ENCODE results near the gene AGBL4. TPM values are rescaled to one million over a fixed set of nuclear protein-coding genes. Genes with fewer than 3 reads are reported as not detected.

Gene AGBL4
- total and polyA plus RNA-seq, 10 donors: 0.05 to 1.8 (median 0.32) TPM; not detected in 1

DNA sequence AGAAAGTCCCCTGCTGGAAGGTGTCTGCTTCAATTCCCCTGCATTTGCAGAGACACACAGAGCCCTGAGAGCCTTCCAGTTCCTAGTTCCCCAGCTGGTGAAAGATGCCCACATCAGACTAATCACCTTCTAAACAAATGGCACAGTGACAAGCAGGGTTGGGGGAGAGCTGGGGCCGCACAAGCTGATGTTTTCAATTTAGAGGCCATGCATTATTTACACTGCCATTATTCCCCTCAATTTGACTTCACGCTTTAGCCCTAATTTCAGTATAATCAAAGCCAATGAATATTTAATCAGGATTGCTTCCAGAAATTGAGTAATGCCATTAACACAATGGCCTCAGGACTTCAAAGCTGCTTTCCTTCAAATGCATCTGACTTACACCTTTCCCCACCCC is 1328.6 kb downstream of the AGBL4 start:
- no peak overlapping the region for H3K27ac ChIP-seq
- no peak overlapping the region for H3K4me3 ChIP-seq
- H3K4me1 ChIP-seq: no peaks in the 10 kb centered on the region
- TF ChIP-seq POLR2AphosphoS5 (IDR thresholded peaks at IDR 0.05) (no peak), POLR2A (IDR thresholded peaks at IDR 0.05) (no peak)
- TF ChIP-seq, protein P1, sequence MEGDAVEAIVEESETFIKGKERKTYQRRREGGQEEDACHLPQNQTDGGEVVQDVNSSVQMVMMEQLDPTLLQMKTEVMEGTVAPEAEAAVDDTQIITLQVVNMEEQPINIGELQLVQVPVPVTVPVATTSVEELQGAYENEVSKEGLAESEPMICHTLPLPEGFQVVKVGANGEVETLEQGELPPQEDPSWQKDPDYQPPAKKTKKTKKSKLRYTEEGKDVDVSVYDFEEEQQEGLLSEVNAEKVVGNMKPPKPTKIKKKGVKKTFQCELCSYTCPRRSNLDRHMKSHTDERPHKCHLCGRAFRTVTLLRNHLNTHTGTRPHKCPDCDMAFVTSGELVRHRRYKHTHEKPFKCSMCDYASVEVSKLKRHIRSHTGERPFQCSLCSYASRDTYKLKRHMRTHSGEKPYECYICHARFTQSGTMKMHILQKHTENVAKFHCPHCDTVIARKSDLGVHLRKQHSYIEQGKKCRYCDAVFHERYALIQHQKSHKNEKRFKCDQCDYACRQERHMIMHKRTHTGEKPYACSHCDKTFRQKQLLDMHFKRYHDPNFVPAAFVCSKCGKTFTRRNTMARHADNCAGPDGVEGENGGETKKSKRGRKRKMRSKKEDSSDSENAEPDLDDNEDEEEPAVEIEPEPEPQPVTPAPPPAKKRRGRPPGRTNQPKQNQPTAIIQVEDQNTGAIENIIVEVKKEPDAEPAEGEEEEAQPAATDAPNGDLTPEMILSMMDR (IDR thresholded peaks at IDR 0.05 in 8 of 11, conservative IDR thresholded peaks at IDR 0.05 in 3 of 11): no peak
- WGBS, 5 donors: 87 to 94% (median 88%) methylated on average over 2 of the region's 2 CpGs
- intact Hi-C loops (cut with DNase I; ENCODE audit: low total_unique reads): no loop called here
- no peak for DNase-seq
- H3K9me3 ChIP-seq: no peaks in the 10 kb centered on the region
- H3K27me3 ChIP-seq (replicated peaks in 1 of 7): peaks cover 0 to 4% (median 0%) of the 10 kb centered on the region in 7 donors
- H3K36me3 ChIP-seq: no peaks in the 10 kb centered on the region

DNA sequence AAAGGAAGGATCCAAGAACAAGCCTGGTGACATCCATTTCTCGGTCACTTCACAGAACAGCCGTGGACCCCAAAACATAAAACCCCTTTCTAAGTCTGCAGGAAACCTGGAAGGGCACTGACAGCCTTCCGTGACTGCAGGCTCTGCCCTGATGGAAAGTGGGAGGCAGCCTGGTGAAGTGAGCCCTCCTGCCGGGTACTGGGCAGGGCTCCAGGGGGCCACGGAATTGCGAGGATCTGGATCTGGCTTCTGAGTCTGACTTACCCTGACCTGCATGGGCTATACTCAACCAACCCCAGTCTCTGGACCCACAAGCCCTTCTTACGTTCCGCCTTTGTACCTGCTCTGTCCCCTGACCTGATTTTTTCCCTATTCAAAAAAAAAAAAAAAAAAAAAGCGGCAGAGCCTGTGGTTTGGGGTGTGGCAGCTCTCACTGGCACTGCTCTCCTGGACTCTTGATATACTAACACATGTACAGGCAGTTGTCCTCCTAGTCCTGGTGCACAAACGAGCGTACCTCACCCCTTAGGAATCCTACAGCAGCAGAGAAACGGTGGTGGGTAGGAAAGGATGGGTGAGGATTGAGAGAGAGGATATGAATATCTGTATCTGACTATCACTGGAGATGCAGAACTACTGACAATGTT is 1330.0 kb downstream of the AGBL4 start:
- 84 to 89% (median 85%) methylated on average over 12 of the region's 12 CpGs for WGBS, 5 donors
- TF ChIP-seq POLR2A (IDR thresholded peaks at IDR 0.05) (no peak), POLR2AphosphoS5 (IDR thresholded peaks at IDR 0.05) (no peak)
- TF ChIP-seq, protein P1 (IDR thresholded peaks at IDR 0.05 in 8 of 11, conservative IDR thresholded peaks at IDR 0.05 in 3 of 11): no peak

DNA sequence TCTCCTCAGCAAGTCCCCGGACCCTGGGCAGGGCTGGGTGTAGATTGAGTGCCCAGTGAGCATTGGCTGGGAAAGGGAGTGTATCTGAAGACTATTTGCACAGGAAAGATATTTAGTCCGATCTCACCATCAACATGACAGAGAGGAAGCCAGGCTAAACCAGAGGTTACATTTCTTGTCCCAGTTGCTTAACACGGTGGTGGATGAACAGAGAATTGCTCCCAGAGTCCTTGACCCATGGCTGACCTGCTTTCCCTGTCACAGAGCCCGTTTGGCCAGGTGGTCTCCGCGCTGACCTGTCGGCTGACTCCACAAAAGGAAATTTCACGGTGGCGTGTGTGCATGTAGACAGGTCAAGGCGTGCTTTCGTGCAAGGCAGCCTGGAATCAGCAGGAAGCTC is 1330.6 kb downstream of the AGBL4 start:
- TF ChIP-seq POLR2A (IDR thresholded peaks at IDR 0.05) (no peak), POLR2AphosphoS5 (IDR thresholded peaks at IDR 0.05) (no peak)
- TF ChIP-seq, protein P1 (IDR thresholded peaks at IDR 0.05 in 8 of 11, conservative IDR thresholded peaks at IDR 0.05 in 3 of 11): no peak
- H3K9me3 ChIP-seq: no peaks in the 10 kb centered on the region
- no peak overlapping the region for H3K4me3 ChIP-seq
- intact Hi-C loops (cut with DNase I; ENCODE audit: low total_unique reads): no loop called here
- no peaks in the 10 kb centered on the region for H3K36me3 ChIP-seq
- no peaks in the 10 kb centered on the region for H3K4me1 ChIP-seq
- peaks cover 0 to 4% (median 0%) of the 10 kb centered on the region in 7 donors for H3K27me3 ChIP-seq (replicated peaks in 1 of 7)
- no peak overlapping the region for H3K27ac ChIP-seq
- DNase-seq: no peak
- 73 to 84% (median 81%) methylated on average over 11 of the region's 11 CpGs for WGBS, 5 donors

More for the DNA sequence above, 1330.0 kb downstream of the AGBL4 start:
- intact Hi-C loops (cut with DNase I; ENCODE audit: low total_unique reads): no loop called here
- H3K9me3 ChIP-seq: no peaks in the 10 kb centered on the region
- H3K4me1 ChIP-seq: no peaks in the 10 kb centered on the region
- no peak for DNase-seq
- H3K36me3 ChIP-seq: no peaks in the 10 kb centered on the region
- H3K4me3 ChIP-seq: no peak overlapping the region
- H3K27me3 ChIP-seq (replicated peaks in 1 of 7): peaks cover 0 to 4% (median 0%) of the 10 kb centered on the region in 7 donors
- H3K27ac ChIP-seq: no peak overlapping the region

DNA sequence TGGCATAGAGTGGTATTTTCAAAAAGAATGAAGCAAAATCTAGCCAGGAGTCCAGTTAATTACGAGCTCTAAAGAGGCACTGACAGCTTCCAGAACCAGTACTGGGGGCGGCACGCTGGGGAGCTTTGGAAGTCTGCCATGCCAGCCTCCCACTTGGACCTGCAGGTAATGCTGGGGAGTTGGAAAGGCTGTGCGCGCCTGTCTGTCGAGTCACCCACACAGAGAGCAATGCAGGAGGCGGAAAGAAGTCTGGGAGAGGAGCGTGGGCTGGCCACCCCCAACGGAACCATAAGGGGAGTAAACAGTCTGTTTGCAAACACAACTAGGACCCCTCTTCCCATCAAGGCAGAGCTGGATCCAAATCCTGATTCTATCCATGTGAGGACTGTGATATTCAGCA is 1331.5 kb downstream of the AGBL4 start:
- Histone ChIP-seq H3K4me3 (no peak overlapping the region), H3K27ac (no peak overlapping the region), H3K36me3 (no peaks in the 10 kb centered on the region), H3K4me1 (peaks cover 0 to 6% (median 1%) of the 10 kb centered on the region in 6 donors), H3K9me3 (no peaks in the 10 kb centered on the region), H3K27me3 (replicated peaks in 1 of 7) (peaks cover 0 to 4% (median 0%) of the 10 kb centered on the region in 7 donors)
- TF ChIP-seq, protein P1 (IDR thresholded peaks at IDR 0.05 in 8 of 11, conservative IDR thresholded peaks at IDR 0.05 in 3 of 11): no peak
- TF ChIP-seq POLR2AphosphoS5 (IDR thresholded peaks at IDR 0.05) (no peak), POLR2A (IDR thresholded peaks at IDR 0.05) (no peak)
- WGBS, 5 donors: 86 to 92% (median 87%) methylated on average over 9 of the region's 9 CpGs
- intact Hi-C loops (cut with DNase I; ENCODE audit: low total_unique reads): no loop called here
- DNase-seq: no peak
